H1 (cell line): Measurements from ENCODE around the gene LAMA3. TPM values are rescaled to one million over a fixed set of nuclear protein-coding genes. Genes with fewer than 3 reads are reported as not detected.

ENCODE experiments used
- CTCF ChIA-PET: fragments of 300-600 bp; sonication (Branson Sonifier 250); formaldehyde crosslinking; loops from one replicate; lab custom pipeline; 2021; ENCODE audit not compliant: partially characterized antibody; lab: Charles Lee
- POLR2A ChIA-PET: fragments of 300-600 bp; sonication (Branson Sonifier 250); formaldehyde crosslinking; loops from one replicate; lab custom pipeline; 2021; ENCODE audit warnings: inconsistent platforms; ENCODE audit not compliant: partially characterized antibody; lab: Charles Lee
- DNase-seq, 2 experiments: peaks; one replicate each; pipeline versions ENCODE4 v3.0.0 to v3.0.0-alpha.2; 2010 to 2022; ENCODE audit warnings: low spot score in 2 of 2, low read depth in 1 of 2, mixed read lengths in 1 of 2
- FAIRE-seq: peaks from 2 replicates; lab custom pipeline; 2011; peaks lifted over from hg19 to GRCh38; lab: Jason Lieb, UNC
- H2AFZ ChIP-seq: 2 replicates; pipeline ENCODE4 v1.8.1; 2012; ENCODE audit warnings: low read length, inconsistent platforms
- H2AK5ac ChIP-seq: 2 replicates; pipeline ENCODE4 v1.6.1; 2013; ENCODE audit warnings: low read depth, low read length
- H2BK120ac ChIP-seq: replicated peaks from 2 replicates; pipeline ENCODE3; 2013; ENCODE audit warnings: low read depth, low read length, inconsistent platforms
- H2BK12ac ChIP-seq: 2 replicates; pipeline ENCODE4 v1.6.1; 2013; ENCODE audit warnings: low read depth, low read length
- H2BK15ac ChIP-seq: 2 replicates; pipeline ENCODE4 v1.6.1; 2013; ENCODE audit warnings: low read length
- H2BK20ac ChIP-seq: 2 replicates; pipeline ENCODE4 v1.6.1; 2013; ENCODE audit warnings: low read length
- H2BK5ac ChIP-seq: 2 replicates; pipeline ENCODE4 v1.6.1; 2013; ENCODE audit warnings: low read depth, low read length
- H3K14ac ChIP-seq: 2 replicates; pipeline ENCODE4 v1.6.1; 2013; ENCODE audit warnings: inconsistent platforms; ENCODE audit not compliant: insufficient read length
- H3K18ac ChIP-seq: 2 replicates; pipeline ENCODE4 v1.6.1; 2013; ENCODE audit warnings: low read length; ENCODE audit errors: extremely low read depth
- H3K23ac ChIP-seq: 2 replicates; pipeline ENCODE4 v1.6.1; 2013; ENCODE audit warnings: inconsistent platforms; ENCODE audit not compliant: insufficient read length
- H3K23me2 ChIP-seq: 2 replicates; pipeline ENCODE4 v1.6.1; 2013; ENCODE audit warnings: low read depth, low read length
- H3K27ac ChIP-seq: 2 replicates; pipeline ENCODE4 v1.6.1; 2011; ENCODE audit warnings: low read depth, low read length, inconsistent platforms
- H3K27me3 ChIP-seq, 4 experiments: replicated peaks in 1 of 4; 1 replicate in 1 of 4; 2 replicates in 3 of 4; pipeline versions ENCODE4 v1.6.1 to v1.8.1; 2011 to 2013; ENCODE audit warnings: low read length in 3 of 4, mild to moderate bottlenecking in 3 of 4, inconsistent platforms in 2 of 4, mixed read lengths in 2 of 4, moderate library complexity in 1 of 4; ENCODE audit not compliant: control insufficient read depth in 3 of 4, insufficient read depth in 3 of 4; ENCODE audit errors: extremely low read depth in 1 of 4
- H3K36me3 ChIP-seq, 4 experiments: 2 replicates each; pipeline versions ENCODE4 v1.6.1 to v1.8.1; 2011 to 2013; ENCODE audit warnings: mild to moderate bottlenecking in 4 of 4, low read length in 3 of 4, moderate library complexity in 2 of 4, control low read depth in 1 of 4, inconsistent platforms in 1 of 4; ENCODE audit not compliant: insufficient read depth in 4 of 4, control insufficient read depth in 2 of 4
- H3K4ac ChIP-seq: replicated peaks from 2 replicates; pipeline ENCODE3; 2013; ENCODE audit warnings: low read length, low read depth, mixed read lengths, inconsistent platforms; ENCODE audit not compliant: insufficient read length
- H3K4me1 ChIP-seq, 4 experiments: replicated peaks in 1 of 4; 1 replicate in 1 of 4; 2 replicates in 3 of 4; pipeline versions ENCODE4 v1.6.1 to v1.8.1; 2011 to 2013; ENCODE audit warnings: low read length in 3 of 4, inconsistent platforms in 2 of 4, mixed read lengths in 1 of 4; ENCODE audit not compliant: insufficient read depth in 4 of 4, control insufficient read depth in 3 of 4
- H3K4me2 ChIP-seq, 2 experiments: 2 replicates each; pipeline versions ENCODE4 v1.6.1 to v1.8.1; 2011 to 2013; ENCODE audit warnings: low read depth in 2 of 2, low read length in 2 of 2, control low read depth in 1 of 2, inconsistent platforms in 1 of 2, mild to moderate bottlenecking in 1 of 2; ENCODE audit not compliant: insufficient read depth in 1 of 2
- H3K4me3 ChIP-seq, 4 experiments: fragments of 200-600, 300-600 bp in 1 of 4; sonication (generic), shearing (Covaris generic), sonication (Bioruptor Twin) in 1 of 4; 2 replicates each; pipeline versions ENCODE4 v1.5.1 to v1.8.1; 2011 to 2016; ENCODE audit warnings: low read length in 4 of 4, low read depth in 3 of 4, control low read depth in 2 of 4, inconsistent platforms in 2 of 4, mild to moderate bottlenecking in 2 of 4, mixed read lengths in 1 of 4, moderate library complexity in 1 of 4; ENCODE audit not compliant: insufficient read depth in 2 of 4; ENCODE audit errors: extremely low read depth in 1 of 4
- H3K56ac ChIP-seq: replicated peaks from 2 replicates; pipeline ENCODE3; 2013; ENCODE audit warnings: low read depth, mild to moderate bottlenecking, mixed read lengths, low read length, inconsistent platforms; ENCODE audit not compliant: insufficient read length
- H3K79me1 ChIP-seq: 2 replicates; pipeline ENCODE4 v1.6.1; 2013; ENCODE audit warnings: low read depth, low read length, control low read depth
- H3K79me2 ChIP-seq, 2 experiments: 2 replicates each; pipeline versions ENCODE4 v1.6.1 to v1.8.1; 2012 to 2013; ENCODE audit warnings: low read length in 2 of 2, mild to moderate bottlenecking in 2 of 2, inconsistent platforms in 1 of 2; ENCODE audit not compliant: insufficient read depth in 2 of 2, control insufficient read depth in 1 of 2
- H3K9ac ChIP-seq, 4 experiments: replicated peaks in 1 of 4; 1 replicate in 1 of 4; 2 replicates in 3 of 4; pipeline versions ENCODE4 v1.6.1 to v1.8.1; 2011 to 2013; ENCODE audit warnings: low read depth in 3 of 4, low read length in 3 of 4, control low read depth in 2 of 4, mild to moderate bottlenecking in 2 of 4, moderate library complexity in 2 of 4, inconsistent platforms in 1 of 4; ENCODE audit errors: extremely low read depth in 1 of 4
- H3K9me3 ChIP-seq, 2 experiments: 2 replicates each; pipeline versions ENCODE4 v1.6.1 to v1.8.1; 2012 to 2013; ENCODE audit warnings: mild to moderate bottlenecking in 2 of 2, moderate library complexity in 2 of 2, control low read depth in 1 of 2, inconsistent platforms in 1 of 2, low read depth in 1 of 2, low read length in 1 of 2, mixed read lengths in 1 of 2; ENCODE audit not compliant: insufficient read depth in 2 of 2
- H4K20me1 ChIP-seq, 2 experiments: replicated peaks in 1 of 2; 2 replicates each; pipeline versions ENCODE3 to v1.8.1; 2011 to 2013; ENCODE audit warnings: inconsistent platforms in 2 of 2, low read length in 2 of 2, mild to moderate bottlenecking in 1 of 2; ENCODE audit not compliant: insufficient read depth in 2 of 2, control insufficient read depth in 1 of 2
- H4K5ac ChIP-seq: 2 replicates; pipeline ENCODE4 v1.6.1; 2013; ENCODE audit warnings: low read length, low read depth, mixed read lengths, inconsistent platforms; ENCODE audit not compliant: insufficient read length
- H4K8ac ChIP-seq: 2 replicates; pipeline ENCODE4 v1.8.0; 2013; ENCODE audit warnings: mild to moderate bottlenecking, moderate library complexity, low read length, inconsistent platforms; ENCODE audit not compliant: insufficient read depth; ENCODE audit errors: extremely low read depth
- H4K91ac ChIP-seq: replicated peaks from 2 replicates; pipeline ENCODE3; 2013; ENCODE audit warnings: low read length, mixed read lengths, inconsistent platforms; ENCODE audit not compliant: insufficient read length
- CHD1 ChIP-seq: IDR thresholded peaks from 2 replicates; pipeline ENCODE4 v1.6.1; 2012; ENCODE audit warnings: low read depth, low read length, improper control_type of control experiment
- EGR1 ChIP-seq: IDR thresholded peaks from 2 replicates; pipeline ENCODE4 v1.6.1; 2011; ENCODE audit warnings: low read depth, low read length, borderline replicate concordance
- JUND ChIP-seq: IDR thresholded peaks from 2 replicates; pipeline ENCODE4 v1.6.1; 2011; ENCODE audit warnings: mild to moderate bottlenecking, improper control_type of control experiment, low read length
- POLR2A ChIP-seq, 2 experiments: IDR thresholded peaks; 1 replicate in 1 of 2; 2 replicates in 1 of 2; pipeline ENCODE4 v1.6.1; 2011; ENCODE audit warnings: low read depth in 2 of 2, low read length in 2 of 2, mild to moderate bottlenecking in 2 of 2; ENCODE audit errors: control extremely low read depth in 1 of 2
- POU5F1 ChIP-seq: IDR thresholded peaks from 2 replicates; pipeline ENCODE4 v1.6.1; 2011; ENCODE audit warnings: low read depth, mild to moderate bottlenecking, low read length, moderate library complexity
- RBBP5 ChIP-seq: IDR thresholded peaks from 2 replicates; pipeline ENCODE4 v1.7.1; 2012; ENCODE audit warnings: low read depth, mild to moderate bottlenecking, inconsistent platforms, low read length, moderate library complexity, borderline replicate concordance
- SIX5 ChIP-seq: IDR thresholded peaks from 2 replicates; pipeline ENCODE4 v1.6.1; 2011; ENCODE audit warnings: mild to moderate bottlenecking, low read depth, low read length
- SP1 ChIP-seq: IDR thresholded peaks from 2 replicates; pipeline ENCODE4 v1.6.1; 2011; ENCODE audit warnings: low read depth, low read length
- TCF12 ChIP-seq: IDR thresholded peaks from 2 replicates; pipeline ENCODE4 v1.6.1; 2011; ENCODE audit warnings: low read depth, mild to moderate bottlenecking, low read length
- WGBS, 2 experiments: shearing (Covaris generic) in 1 of 2; methylation state at CpG; one replicate each; pipeline versions ENCODE4 v1.1.6 to v1.1.7; 2013 to 2015; ENCODE audit warnings: low lambda C conversion rate in 2 of 2, mixed read lengths in 2 of 2, inconsistent platforms in 1 of 2, low coverage in 1 of 2, missing lambda C conversion rate in 1 of 2; ENCODE audit not compliant: insufficient replicate concordance in 2 of 2, insufficient coverage in 1 of 2, insufficient read length in 1 of 2; ENCODE audit errors: extremely low coverage in 1 of 2, missing lambda C conversion rate in 1 of 2; 5-methylcytosine and 5-hydroxymethylcytosine counted together
- polyA plus RNA-seq, 7 experiments: library from polyadenylated mRNA; depleted of rRNA in 3 of 7; stranded (reverse) in 5 of 7; unstranded in 2 of 7; fragments of >200 nt in 5 of 7; fragments of 200-250 nt in 2 of 7; gene quantifications; 1 replicate in 5 of 7; 2 replicates in 1 of 7; 4 replicates in 1 of 7; pipeline versions ENCODE4 v1.2.1 to v1.2.3, GENCODE V29; 2011 to 2013; ENCODE audit warnings: missing spikeins in 2 of 7, mixed read lengths in 2 of 7
- total RNA-seq: library from RNA; stranded (reverse); fragmentation: NEBNext Ultra II Directional; extraction: Animal tissue kit (Norgen Biotek cat#: 25700); gene quantifications from 2 replicates; pipeline ENCODE4 v1.2.1, GENCODE V29; 2021
- TF ChIP-seq, protein P1 (sequence below): IDR thresholded peaks from 2 replicates; pipeline ENCODE4 v1.6.1; 2012; ENCODE audit warnings: low read length, inconsistent platforms

The LAMA3 gene
- total and polyA plus RNA-seq, 2 of the 8 experiments (the other 6 are each of a cell fraction or from before 2014, with no cell fraction given), result 0.76 to 5.0 TPM

DNA sequence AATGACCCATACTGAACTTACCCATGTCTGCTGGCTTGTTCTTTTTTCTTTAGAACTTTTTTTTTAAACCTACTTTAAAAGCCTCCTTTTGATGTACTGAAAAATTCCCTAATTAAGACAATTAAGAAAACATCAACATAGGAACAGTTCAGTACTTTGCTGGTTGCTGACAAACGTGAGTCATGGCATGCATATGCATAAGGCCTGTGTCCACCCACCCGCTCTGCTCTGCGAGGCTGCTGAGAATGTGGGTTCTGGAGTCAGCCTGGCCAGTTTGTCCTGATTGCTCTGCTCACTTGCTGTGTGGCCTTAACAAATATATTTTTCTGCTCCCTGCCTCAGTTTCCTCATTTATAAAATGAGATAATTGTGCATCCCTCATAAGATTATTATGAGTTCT lies 27.3 kb downstream of the LAMA3 start:
- Histone ChIP-seq H3K27ac (no peak overlapping the region), H2BK12ac (no peak overlapping the region), H3K14ac (no peak overlapping the region), H3K79me1 (no peaks in the 10 kb centered on the region), H2BK20ac (no peak overlapping the region), H3K27me3 (no peaks in the 10 kb centered on the region), H3K23me2 (no peaks in the 10 kb centered on the region), H4K91ac (no peak overlapping the region), H4K8ac (no peak overlapping the region), H2BK5ac (no peak overlapping the region), H3K4me3 (no peak overlapping the region), H3K56ac (no peak overlapping the region), H4K5ac (no peak overlapping the region), H3K9ac (no peak overlapping the region), H2BK15ac (no peak overlapping the region), H3K18ac (no peak overlapping the region), H3K4me2 (no peak overlapping the region), H2BK120ac (no peak overlapping the region), H3K36me3 (no peaks in the 10 kb centered on the region), H3K79me2 (no peaks in the 10 kb centered on the region), H3K23ac (no peak overlapping the region), H2AK5ac (no peak overlapping the region), H4K20me1 (no peaks in the 10 kb centered on the region), H3K4ac (no peak overlapping the region), H3K9me3 (no peaks in the 10 kb centered on the region), H3K4me1 (no peaks in the 10 kb centered on the region; a peak in 1 of 7 replicates), H2AFZ (no peak overlapping the region)
- ChIA-PET CTCF (interaction anchor here (0.7 to 0.9 kb wide), 2 partner anchors 8 to 13 kb away, joined by 3 to 4 read pairs; no protein-coding TSS in a partner anchor), POLR2A (no interaction called here)
- FAIRE-seq (no peak), DNase-seq (peak in 1 of 2 experiments; percentile 44)
- WGBS, 2 experiments, result 38% methylated on average over 3 of the region's 3 CpGs; no CpG with 5 or more reads in 1 of the 2 experiments
- TF ChIP-seq, protein P1, sequence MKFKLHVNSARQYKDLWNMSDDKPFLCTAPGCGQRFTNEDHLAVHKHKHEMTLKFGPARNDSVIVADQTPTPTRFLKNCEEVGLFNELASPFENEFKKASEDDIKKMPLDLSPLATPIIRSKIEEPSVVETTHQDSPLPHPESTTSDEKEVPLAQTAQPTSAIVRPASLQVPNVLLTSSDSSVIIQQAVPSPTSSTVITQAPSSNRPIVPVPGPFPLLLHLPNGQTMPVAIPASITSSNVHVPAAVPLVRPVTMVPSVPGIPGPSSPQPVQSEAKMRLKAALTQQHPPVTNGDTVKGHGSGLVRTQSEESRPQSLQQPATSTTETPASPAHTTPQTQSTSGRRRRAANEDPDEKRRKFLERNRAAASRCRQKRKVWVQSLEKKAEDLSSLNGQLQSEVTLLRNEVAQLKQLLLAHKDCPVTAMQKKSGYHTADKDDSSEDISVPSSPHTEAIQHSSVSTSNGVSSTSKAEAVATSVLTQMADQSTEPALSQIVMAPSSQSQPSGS, result no peak
- TF ChIP-seq TCF12, result no peak
- TF ChIP-seq POLR2A (IDR thresholded peaks at IDR 0.05; ENCODE audit: control extremely low read depth in 1 of 2, low read depth in 2 of 2, low read length in 2 of 2), result no peak
- TF ChIP-seq POU5F1, result peak; percentile 65; the same call in 1 of the 2 replicates
- TF ChIP-seq SIX5, result no peak
- TF ChIP-seq JUND, result peak; percentile 84
- no peak for TF ChIP-seq CHD1
- TF ChIP-seq RBBP5, result no peak
- no peak for TF ChIP-seq SP1
- no peak for TF ChIP-seq EGR1
